ENCODE measurements around the gene DLG2. TPM values are rescaled to one million over a fixed set of nuclear protein-coding genes. Genes with fewer than 3 reads are reported as not detected.

Gene DLG2
- total RNA-seq, 1 donor from 2014 or later, result 2.1 TPM

DNA sequence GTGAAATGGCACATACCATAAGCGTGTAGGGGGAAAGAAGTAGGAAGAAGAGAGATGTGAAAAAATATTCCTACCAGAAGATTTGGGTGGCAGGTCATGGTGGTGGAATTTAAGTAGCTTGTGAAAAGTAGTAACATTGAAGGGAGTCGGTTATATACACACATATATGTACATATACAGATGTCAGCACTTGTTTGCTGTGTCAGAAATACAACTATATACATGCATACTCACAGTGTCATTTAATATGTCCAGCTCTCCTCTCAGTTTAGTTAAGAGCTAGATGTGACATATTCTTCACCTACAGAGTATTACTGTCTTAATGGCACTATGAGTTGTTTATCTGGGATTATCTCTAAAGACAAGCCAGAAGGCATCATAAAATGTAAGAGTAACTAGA, 1353.6 kb downstream of the DLG2 start:
- Mint-ChIP-seq H3K4me3 (no peak overlapping the region), H3K27me3 (ENCODE audit: low read depth) (no peaks in the 10 kb centered on the region), H3K4me1 (no peaks in the 10 kb centered on the region), H3K9me3 (no peaks in the 10 kb centered on the region), H3K27ac (ENCODE audit: unreplicated experiment) (no peak overlapping the region), H3K36me3 (ENCODE audit: low read depth) (no peaks in the 10 kb centered on the region)
- TF ChIP-seq CTCF (conservative IDR thresholded peaks at IDR 0.05), result no peak
- DNase-seq (ENCODE audit: low read depth, low spot score), result no peak

- no peaks in the 10 kb centered on the region for H3K4me1 Mint-ChIP-seq
- H3K9me3 Mint-ChIP-seq, result no peaks in the 10 kb centered on the region
- DNase-seq (ENCODE audit: low read depth, low spot score), result no peak
- H3K4me3 Mint-ChIP-seq, result no peak overlapping the region
- no peak for TF ChIP-seq CTCF (conservative IDR thresholded peaks at IDR 0.05)
- H3K27ac Mint-ChIP-seq (ENCODE audit: unreplicated experiment), result no peak overlapping the region
- no peaks in the 10 kb centered on the region for H3K27me3 Mint-ChIP-seq (ENCODE audit: low read depth)
- H3K36me3 Mint-ChIP-seq (ENCODE audit: low read depth), result no peaks in the 10 kb centered on the region
These were observed 1356.7 kb downstream of the DLG2 start for GRCh38 chr11:84270466-84270865.

DNA sequence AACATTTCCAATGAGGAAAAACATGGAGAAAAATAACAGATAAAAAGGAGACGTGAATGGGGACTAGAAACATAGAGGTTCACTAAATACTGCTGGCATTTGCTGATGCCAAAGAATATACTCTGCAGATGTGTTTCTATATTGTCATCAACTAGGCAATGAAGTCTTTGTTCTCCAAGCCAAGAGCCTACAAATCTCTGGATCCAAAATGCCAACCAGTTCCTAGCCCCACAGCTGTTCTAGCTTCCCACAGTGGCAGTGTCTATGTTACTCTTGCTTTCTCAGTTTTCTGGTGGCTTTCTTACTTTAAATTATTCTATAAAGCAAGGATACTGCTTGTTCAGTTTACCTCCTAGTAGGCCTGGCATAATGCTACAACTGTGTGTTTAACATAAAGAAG, 1363.1 kb downstream of the DLG2 start:
- Mint-ChIP-seq H3K27ac (ENCODE audit: unreplicated experiment) (no peak overlapping the region), H3K27me3 (ENCODE audit: low read depth) (peaks cover 2% of the 10 kb centered on the region), H3K4me1 (no peaks in the 10 kb centered on the region), H3K36me3 (ENCODE audit: low read depth) (no peaks in the 10 kb centered on the region), H3K4me3 (no peak overlapping the region), H3K9me3 (no peaks in the 10 kb centered on the region)
- no peak for TF ChIP-seq CTCF (conservative IDR thresholded peaks at IDR 0.05)
- no peak for DNase-seq (ENCODE audit: low read depth, low spot score)

DNA sequence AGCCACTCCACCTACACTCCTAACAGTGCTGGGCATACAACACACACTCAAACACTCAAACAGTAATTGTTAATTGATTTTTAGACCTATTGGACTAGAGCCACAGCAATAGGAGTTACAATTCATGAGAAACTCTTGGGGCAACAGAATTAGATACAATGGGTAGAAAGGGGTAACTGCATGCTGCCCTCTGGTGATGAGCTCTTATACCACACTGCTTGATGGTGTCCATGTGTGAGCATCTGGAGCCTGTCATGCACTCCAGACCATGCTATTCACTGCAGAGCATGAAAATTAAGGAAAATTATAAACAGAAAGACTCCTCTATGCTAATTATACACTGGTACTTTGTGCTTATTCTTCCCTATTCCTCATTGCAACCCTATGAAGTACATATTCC, 1365.4 kb downstream of the DLG2 start:
- Mint-ChIP-seq H3K4me1 (no peaks in the 10 kb centered on the region), H3K27me3 (ENCODE audit: low read depth) (peaks cover 2% of the 10 kb centered on the region), H3K4me3 (no peak overlapping the region), H3K36me3 (ENCODE audit: low read depth) (no peaks in the 10 kb centered on the region), H3K9me3 (no peaks in the 10 kb centered on the region), H3K27ac (ENCODE audit: unreplicated experiment) (no peak overlapping the region)
- TF ChIP-seq CTCF (conservative IDR thresholded peaks at IDR 0.05), result peak; percentile 44
- DNase-seq (ENCODE audit: low read depth, low spot score), result no peak

DNA sequence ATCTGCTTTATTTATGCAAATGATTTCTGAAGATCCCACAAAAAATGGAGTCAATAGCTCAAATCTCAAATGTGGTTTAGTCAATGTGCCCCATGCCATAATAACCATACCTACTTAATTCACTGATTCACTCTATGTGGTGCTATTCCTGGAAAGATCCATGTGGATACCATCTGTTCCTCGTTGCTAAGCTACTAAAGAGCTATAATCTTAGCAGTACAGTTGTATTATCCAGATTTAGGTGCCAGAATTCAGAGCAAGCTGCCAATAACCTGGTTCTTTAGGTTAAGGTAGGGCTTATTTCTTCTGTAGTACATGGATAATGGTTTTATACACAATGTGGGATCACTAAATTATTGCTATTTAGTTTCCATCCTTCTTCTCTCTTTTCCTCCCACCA, 1366.3 kb downstream of the DLG2 start:
- no peaks in the 10 kb centered on the region for H3K36me3 Mint-ChIP-seq (ENCODE audit: low read depth)
- TF ChIP-seq CTCF (conservative IDR thresholded peaks at IDR 0.05), result no peak
- H3K4me3 Mint-ChIP-seq, result no peak overlapping the region
- H3K27me3 Mint-ChIP-seq (ENCODE audit: low read depth), result peaks cover 2% of the 10 kb centered on the region
- no peak for DNase-seq (ENCODE audit: low read depth, low spot score)
- H3K27ac Mint-ChIP-seq (ENCODE audit: unreplicated experiment), result no peak overlapping the region
- H3K4me1 Mint-ChIP-seq, result no peaks in the 10 kb centered on the region
- H3K9me3 Mint-ChIP-seq, result no peaks in the 10 kb centered on the region

- no peak for TF ChIP-seq CTCF (conservative IDR thresholded peaks at IDR 0.05)
- Mint-ChIP-seq H3K27me3 (ENCODE audit: low read depth) (no peaks in the 10 kb centered on the region), H3K4me3 (no peak overlapping the region), H3K36me3 (ENCODE audit: low read depth) (no peaks in the 10 kb centered on the region), H3K27ac (ENCODE audit: unreplicated experiment) (no peak overlapping the region), H3K9me3 (no peaks in the 10 kb centered on the region), H3K4me1 (no peaks in the 10 kb centered on the region)
- no peak for DNase-seq (ENCODE audit: low read depth, low spot score)
These were observed 1370.5 kb downstream of the DLG2 start for GRCh38 chr11:84256618-84257017.
